H1 (cell line): ENCODE data around the gene PRPF4.

Source experiments
- CREB1 ChIP-seq: IDR thresholded peaks from 2 replicates; pipeline ENCODE4 v1.6.1; 2012; ENCODE audit warnings: inconsistent platforms
- CTCF ChIP-seq, 3 experiments: IDR thresholded peaks; 1 replicate in 2 of 3; 2 replicates in 1 of 3; pipeline versions ENCODE4 v1.5.1 to v1.6.1; 2011; ENCODE audit warnings: low read length in 3 of 3, mild to moderate bottlenecking in 3 of 3, inconsistent platforms in 2 of 3, low read depth in 1 of 3, moderate library complexity in 1 of 3; ENCODE audit not compliant: insufficient read depth in 1 of 3; ENCODE audit errors: control extremely low read depth in 1 of 3
- RAD21 ChIP-seq, 2 experiments: IDR thresholded peaks in 1 of 2; conservative IDR thresholded peaks in 1 of 2; 2 replicates each; pipeline ENCODE4 v1.6.1; 2011; ENCODE audit warnings: low read depth in 2 of 2, low read length in 2 of 2, improper control_type of control experiment in 1 of 2, inconsistent platforms in 1 of 2, mild to moderate bottlenecking in 1 of 2, moderate library complexity in 1 of 2
- SIX5 ChIP-seq: IDR thresholded peaks from 2 replicates; pipeline ENCODE4 v1.6.1; 2011; ENCODE audit warnings: mild to moderate bottlenecking, low read depth, low read length
- YY1 ChIP-seq: IDR thresholded peaks from 2 replicates; pipeline ENCODE4 v1.6.1; 2011; ENCODE audit warnings: low read depth, mild to moderate bottlenecking, low read length
- ZNF274 ChIP-seq: IDR thresholded peaks from 2 replicates; pipeline ENCODE4 v1.7.0; 2012; ENCODE audit warnings: low read length, borderline replicate concordance; ENCODE audit errors: extremely low read depth

- TF ChIP-seq CREB1 (no peak), SIX5 (no peak), YY1 (no peak), ZNF274 (no peak), CTCF (IDR thresholded peaks at IDR 0.05; ENCODE audit: control extremely low read depth in 1 of 3, insufficient read depth in 1 of 3, low read depth in 1 of 3, low read length in 3 of 3) (no peak), RAD21 (IDR thresholded peaks at IDR 0.05 in 1 of 2, conservative IDR thresholded peaks at IDR 0.05 in 1 of 2; ENCODE audit: low read depth in 2 of 2, low read length in 2 of 2) (no peak)
Measured at GRCh38 chr9:113254991-113255390, 20.5 kb upstream of the PRPF4 start.
